ENCODE results near the gene CSGALNACT2. TPM values are rescaled to one million over a fixed set of nuclear protein-coding genes. Genes with fewer than 3 reads are reported as not detected.

CSGALNACT2 gene
- total and polyA plus RNA-seq, 2 of the 13 experiments (the other 11 are each of a cell fraction or from before 2014, with no cell fraction given), result 3.3 to 7.1 TPM

GRCh38 chr10:43158636-43159035 is 20.4 kb downstream of the CSGALNACT2 start:
- POLR2A ChIA-PET, result no interaction called here

GRCh38 chr10:43160046-43160920 is 22.0 kb downstream of the CSGALNACT2 start:
- intact Hi-C loops (cut with micrococcal nuclease; ENCODE audit: unreplicated experiment), result no loop called here
- no peaks in the 10 kb centered on the region for H3K27me3 ChIP-seq (ENCODE audit: control insufficient read depth in 1 of 2, insufficient read depth in 2 of 2, low read length in 2 of 2)
- H4K20me1 ChIP-seq (ENCODE audit: insufficient read depth, low read length), result no peaks in the 10 kb centered on the region; the same call in 1 of the 2 replicates
- H3K4me3 ChIP-seq (replicated peaks in 1 of 3; ENCODE audit: insufficient read depth in 1 of 3, low read depth in 2 of 3, low read length in 3 of 3), result no peak overlapping the region
- FAIRE-seq (no peak), DNase-seq (ENCODE audit: low spot score) (no peak), ATAC-seq (no peak)
- WGBS (ENCODE audit: low lambda C conversion rate), result 95% methylated on average over 1 of the region's 1 CpG
- no peaks in the 10 kb centered on the region for H3K4me1 ChIP-seq (ENCODE audit: insufficient read depth, low read length)
- in situ Hi-C loops (cut with HindIII; ENCODE audit: extremely low pct_ligation_motif_present, low pct_unique_long_range_greater_than_20kb), result no loop called here
- ChIA-PET POLR2A (no interaction called here), CTCF (ENCODE audit: low intra/inter-chr PET ratio, low total read pairs) (no interaction called here)
- H3K36me3 ChIP-seq (replicated peaks in 1 of 2; ENCODE audit: control insufficient read depth in 1 of 2, insufficient read depth in 2 of 2, low read length in 2 of 2), result peaks cover 0 to 1% of the 10 kb centered on the region in 2 experiments; a peak in 1 of 5 replicates
- no peak overlapping the region for H3K4me2 ChIP-seq (ENCODE audit: low read depth, low read length)
- H3K9me3 ChIP-seq (ENCODE audit: low read length), result no peaks in the 10 kb centered on the region
- BruUV-seq (replicated peaks), result no TSS peak
- H3K9ac ChIP-seq (ENCODE audit: insufficient read depth, low read depth, low read length), result no peak overlapping the region
- H3K79me2 ChIP-seq (ENCODE audit: insufficient read depth, low read length), result no peaks in the 10 kb centered on the region
- no peak overlapping the region for H2AFZ ChIP-seq (ENCODE audit: low read length)
- H3K27ac ChIP-seq (ENCODE audit: extremely low read length, insufficient read depth, low read length), result no peak overlapping the region
- TF ChIP-seq EP300 (IDR thresholded peaks at IDR 0.05; ENCODE audit: low read depth in 2 of 2, low read length in 2 of 2), result no peak
- TF ChIP-seq EP300 (CRISPR knock-in tag; IDR thresholded peaks at IDR 0.05; ENCODE audit: borderline replicate concordance), result no peak
- no peak for TF ChIP-seq ARNT (IDR thresholded peaks at IDR 0.05)
- no peak for TF ChIP-seq ZNF572 (CRISPR knock-in tag; IDR thresholded peaks at IDR 0.05)
- TF ChIP-seq ZBTB10 (CRISPR knock-in tag; IDR thresholded peaks at IDR 0.05; ENCODE audit: borderline replicate concordance), result no peak
- no peak for TF ChIP-seq IRF9 (CRISPR knock-in tag; IDR thresholded peaks at IDR 0.05; ENCODE audit: borderline replicate concordance)
- no peak for TF ChIP-seq ZFYVE20 (CRISPR knock-in tag; IDR thresholded peaks at IDR 0.05; ENCODE audit: borderline replicate concordance, low read depth)
- TF ChIP-seq CBFB (CRISPR knock-in tag; IDR thresholded peaks at IDR 0.05), result no peak

More at GRCh38 chr10:43158636-43159035, 20.4 kb downstream of the CSGALNACT2 start:
- intact Hi-C loops (cut with micrococcal nuclease; ENCODE audit: unreplicated experiment), result no loop called here
- Histone ChIP-seq H3K27ac (ENCODE audit: extremely low read length, insufficient read depth, low read length) (no peak overlapping the region), H3K4me1 (ENCODE audit: insufficient read depth, low read length) (no peaks in the 10 kb centered on the region), H3K9ac (ENCODE audit: insufficient read depth, low read depth, low read length) (no peak overlapping the region), H4K20me1 (ENCODE audit: insufficient read depth, low read length) (no peaks in the 10 kb centered on the region; the same call in 1 of the 2 replicates), H3K36me3 (replicated peaks in 1 of 2; ENCODE audit: control insufficient read depth in 1 of 2, insufficient read depth in 2 of 2, low read length in 2 of 2) (peaks cover 0 to 1% of the 10 kb centered on the region in 2 experiments; a peak in 1 of 5 replicates), H3K4me3 (replicated peaks in 1 of 3; ENCODE audit: insufficient read depth in 1 of 3, low read depth in 2 of 3, low read length in 3 of 3) (no peak overlapping the region), H3K27me3 (ENCODE audit: control insufficient read depth in 1 of 2, insufficient read depth in 2 of 2, low read length in 2 of 2) (no peaks in the 10 kb centered on the region), H3K79me2 (ENCODE audit: insufficient read depth, low read length) (no peaks in the 10 kb centered on the region), H2AFZ (ENCODE audit: low read length) (no peak overlapping the region), H3K4me2 (ENCODE audit: low read depth, low read length) (no peak overlapping the region), H3K9me3 (ENCODE audit: low read length) (no peaks in the 10 kb centered on the region)
- TF ChIP-seq RFX5 (IDR thresholded peaks at IDR 0.05; ENCODE audit: low read depth, low read length) (no peak), DNMT3B (CRISPR knock-in tag; conservative IDR thresholded peaks at IDR 0.05) (no peak), ZNF766 (CRISPR knock-in tag; IDR thresholded peaks at IDR 0.05; ENCODE audit: borderline replicate concordance) (no peak), TRIM22 (IDR thresholded peaks at IDR 0.05) (no peak)
- no peak for FAIRE-seq
- no TSS peak for BruUV-seq (replicated peaks)
- no peak for ATAC-seq
- no peak for DNase-seq (ENCODE audit: low spot score)
- in situ Hi-C loops (cut with HindIII; ENCODE audit: extremely low pct_ligation_motif_present, low pct_unique_long_range_greater_than_20kb), result no loop called here
- WGBS (ENCODE audit: low lambda C conversion rate), result 91% methylated on average over 6 of the region's 6 CpGs
- CTCF ChIA-PET (ENCODE audit: low intra/inter-chr PET ratio, low total read pairs), result no interaction called here

All from HepG2 (cell line).